Heart right ventricle (tissue), 16 donors: Measurements from ENCODE around the gene HMGN5. TPM values are rescaled to one million over a fixed set of nuclear protein-coding genes. Genes with fewer than 3 reads are reported as not detected.

Source experiments
- ATAC-seq, 8 donors: fragments of 200-7000 bp; cut with Tn5 transposase; one replicate each; pipeline ENCODE4 v1.9.1; 2020; ENCODE audit warnings: mild to moderate bottlenecking in 8 of 8, moderate library complexity in 8 of 8, moderate number of reproducible peaks in 1 of 8
- DNase-seq, 2 donors: peaks; one replicate each; pipeline ENCODE4 v3.0.0-alpha.2; 2020
- H3K27ac ChIP-seq, 10 donors: fragments of 200-600 bp; sonication (generic) in 2 of 10; one replicate each; pipeline versions ENCODE4 v1.5.0 to v1.8.0; 2020 to 2022; ENCODE audit warnings: mild to moderate bottlenecking in 3 of 10
- H3K27me3 ChIP-seq, 7 donors: fragments of 200-600 bp; one replicate each; pipeline ENCODE4 v1.8.0; 2021 to 2022; ENCODE audit warnings: mild to moderate bottlenecking in 2 of 7
- H3K36me3 ChIP-seq, 9 donors: fragments of 200-600 bp; sonication (generic) in 1 of 9; one replicate each; pipeline versions ENCODE4 v1.5.0 to v1.8.0; 2020 to 2022; ENCODE audit warnings: mild to moderate bottlenecking in 2 of 9
- H3K4me1 ChIP-seq, 9 donors: fragments of 200-600 bp; sonication (generic) in 1 of 9; one replicate each; pipeline versions ENCODE4 v1.5.0 to v1.8.0; 2020 to 2022; ENCODE audit warnings: mild to moderate bottlenecking in 4 of 9
- H3K4me3 ChIP-seq, 10 donors: fragments of 200-600 bp; sonication (generic) in 2 of 10; one replicate each; pipeline versions ENCODE4 v1.5.0 to v1.8.0; 2020 to 2022; ENCODE audit warnings: mild to moderate bottlenecking in 7 of 10, moderate library complexity in 2 of 10
- H3K9me3 ChIP-seq, 11 donors: fragments of 200-600 bp in 10 of 11; sonication (generic) in 2 of 11; one replicate each; pipeline versions ENCODE4 v1.5.0 to v1.8.0; 2013 to 2022; ENCODE audit warnings: mild to moderate bottlenecking in 2 of 11, control low read depth in 1 of 11, moderate library complexity in 1 of 11
- WGBS, 2 donors: extraction: QIAGEN DNeasy Blood & Tissue Kit; methylation state at CpG; one replicate each; pipeline ENCODE4 v1.1.7; 2013; ENCODE audit warnings: inconsistent platforms in 1 of 2; 5-methylcytosine and 5-hydroxymethylcytosine counted together
- intact Hi-C, 10 donors: fragments of 100-400 bp; cut with DNase I; formaldehyde crosslinking; loops; one replicate each; pipeline versions ENCODE4 v1.11.1 to v1.14.2; 2022
- polyA plus RNA-seq, 2 donors: library from polyadenylated mRNA; stranded (reverse); fragments of 200-250 nt; gene quantifications; one replicate each; pipeline ENCODE4 v1.2.3, GENCODE V29; 2013
- total RNA-seq, 10 donors: library from RNA; stranded (reverse); fragmentation: NEBNext Ultra II Directional in 3 of 10; extraction: Animal tissue kit (Norgen Biotek cat#: 25700) in 3 of 10; gene quantifications; one replicate each; pipeline versions ENCODE4 v1.2.1 to v1.2.4, GENCODE V29; 2021 to 2023
- TF ChIP-seq, protein P1 (sequence below), 9 donors: fragments of 200-600 bp; sonication (generic) in 2 of 9; IDR thresholded peaks; one replicate each; pipeline versions ENCODE4 v1.5.0 to v1.8.0; 2021 to 2022; ENCODE audit warnings: antibody characterized with exemption in 9 of 9, mild to moderate bottlenecking in 5 of 9, moderate library complexity in 1 of 9
- donor health status: Arrhythmogenic right ventricular cardiomyopathy.
- donor health status: ischemic (EF 13 %, LVEDD 7.1; RV severe dilation, severe dysfunction).
- donor health status: healthy with polysubstance abuse.
- donor health status: DM: no; HTN: yes; CAD: no.
- donor health status: DM: no; HTN: no; CAD: no.
- donor health status: ischemic (EF 25% LVEDD 6.9; RV normal size, moderate dysfunction).
- donor health status: ischemic (EF 25% LVEDD 5.7; RV mildly dilated, moderate dysfunction).
- donor health status: healthy.
- donor health status: DM: yes; HTN: yes; CAD: no.
- donor health status: Ischemic cardiomyopathy.
- donor health status: ischemic (EF 35%, LVEDD 5.7; RV mildly dilated, moderate dysfunction).
- donor health status: nonischemic (EF 11% LVEDD 7.7; RV severe dilation, severe dysfunction).
- donor health status: DM: yes; HTN: yes; CAD: no.
- donor health status: PGD.
- donor health status: ischemic (EF 29% LVEDD 5.4; RV normal size, mild dysfunction).
- donor health status: nonischemic (EF 23%, LVEDD 6.1; RV moderate dilation, normal function).

HMGN5 gene
- total and polyA plus RNA-seq, 12 donors = 0.51 to 9.9 (median 1.9) TPM

DNA sequence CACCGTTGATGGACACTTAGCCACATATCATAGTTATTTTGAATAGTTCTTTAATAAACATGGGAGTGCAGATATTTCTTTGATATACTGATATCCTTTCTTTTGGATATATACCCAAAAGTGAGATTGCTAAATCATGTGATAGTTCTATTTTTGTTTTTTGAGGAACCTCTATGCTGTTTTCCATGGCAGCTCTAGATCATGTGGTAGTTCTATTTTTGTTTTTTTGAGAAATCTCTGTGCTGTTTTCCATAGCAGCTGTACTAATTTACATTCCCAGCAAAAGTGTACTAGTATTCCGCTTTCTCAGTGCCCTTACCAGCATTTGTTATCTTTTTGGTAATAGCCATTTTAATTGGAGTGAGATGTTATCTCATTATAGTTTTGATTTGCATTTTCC is 3.8 kb upstream of the HMGN5 start:
- Histone ChIP-seq H3K4me3 (no peak overlapping the region), H3K27me3 (no peaks in the 10 kb centered on the region), H3K9me3 (no peaks in the 10 kb centered on the region), H3K36me3 (no peaks in the 10 kb centered on the region), H3K27ac (no peak overlapping the region), H3K4me1 (peaks cover 0 to 18% (median 0%) of the 10 kb centered on the region in 9 donors)
- DNase-seq (no peak), ATAC-seq (no peak)
- intact Hi-C loops = no loop called here
- TF ChIP-seq, protein P1, sequence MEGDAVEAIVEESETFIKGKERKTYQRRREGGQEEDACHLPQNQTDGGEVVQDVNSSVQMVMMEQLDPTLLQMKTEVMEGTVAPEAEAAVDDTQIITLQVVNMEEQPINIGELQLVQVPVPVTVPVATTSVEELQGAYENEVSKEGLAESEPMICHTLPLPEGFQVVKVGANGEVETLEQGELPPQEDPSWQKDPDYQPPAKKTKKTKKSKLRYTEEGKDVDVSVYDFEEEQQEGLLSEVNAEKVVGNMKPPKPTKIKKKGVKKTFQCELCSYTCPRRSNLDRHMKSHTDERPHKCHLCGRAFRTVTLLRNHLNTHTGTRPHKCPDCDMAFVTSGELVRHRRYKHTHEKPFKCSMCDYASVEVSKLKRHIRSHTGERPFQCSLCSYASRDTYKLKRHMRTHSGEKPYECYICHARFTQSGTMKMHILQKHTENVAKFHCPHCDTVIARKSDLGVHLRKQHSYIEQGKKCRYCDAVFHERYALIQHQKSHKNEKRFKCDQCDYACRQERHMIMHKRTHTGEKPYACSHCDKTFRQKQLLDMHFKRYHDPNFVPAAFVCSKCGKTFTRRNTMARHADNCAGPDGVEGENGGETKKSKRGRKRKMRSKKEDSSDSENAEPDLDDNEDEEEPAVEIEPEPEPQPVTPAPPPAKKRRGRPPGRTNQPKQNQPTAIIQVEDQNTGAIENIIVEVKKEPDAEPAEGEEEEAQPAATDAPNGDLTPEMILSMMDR (IDR thresholded peaks at IDR 0.05) = no peak
- 90 to 94% methylated on average over 2 of the region's 2 CpGs for WGBS, 2 donors

DNA sequence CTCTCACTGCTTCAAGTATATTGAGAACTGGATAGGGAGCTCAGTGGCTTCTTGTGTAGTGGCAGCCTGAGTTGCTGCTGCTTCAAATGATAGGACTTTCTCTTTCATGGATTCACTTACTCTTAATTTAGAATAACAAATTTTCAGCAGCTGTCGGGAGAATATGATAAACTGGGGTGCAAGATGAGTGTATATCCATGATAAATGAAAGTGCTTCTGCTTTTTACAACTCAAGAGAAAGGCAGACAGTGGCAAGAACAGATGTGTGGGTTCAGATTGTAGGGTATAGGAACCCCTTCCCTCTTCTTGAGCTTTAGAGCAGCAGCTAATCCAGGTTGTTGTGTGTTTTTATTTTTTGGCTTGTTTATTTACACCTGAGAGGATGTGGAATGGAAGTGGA is 1.2 kb upstream of the HMGN5 start:
- Histone ChIP-seq H3K9me3 (no peaks in the 10 kb centered on the region), H3K4me3 (peak overlapping the region in 9 of 10 donors; percentile 21 to 69 (median 63)), H3K27me3 (no peaks in the 10 kb centered on the region), H3K36me3 (no peaks in the 10 kb centered on the region), H3K27ac (peak overlapping the region in 7 of 10 donors; percentile 67 to 90 (median 81)), H3K4me1 (peaks cover 0 to 19% (median 0%) of the 10 kb centered on the region in 9 donors)
- ATAC-seq (peak in 2 of 8 donors; percentile 9 to 14), DNase-seq (no peak)
- intact Hi-C loops = no loop called here
- 3 to 13% methylated on average over 1 of the region's 1 CpG for WGBS, 2 donors
- TF ChIP-seq, protein P1 (IDR thresholded peaks at IDR 0.05) = no peak

DNA sequence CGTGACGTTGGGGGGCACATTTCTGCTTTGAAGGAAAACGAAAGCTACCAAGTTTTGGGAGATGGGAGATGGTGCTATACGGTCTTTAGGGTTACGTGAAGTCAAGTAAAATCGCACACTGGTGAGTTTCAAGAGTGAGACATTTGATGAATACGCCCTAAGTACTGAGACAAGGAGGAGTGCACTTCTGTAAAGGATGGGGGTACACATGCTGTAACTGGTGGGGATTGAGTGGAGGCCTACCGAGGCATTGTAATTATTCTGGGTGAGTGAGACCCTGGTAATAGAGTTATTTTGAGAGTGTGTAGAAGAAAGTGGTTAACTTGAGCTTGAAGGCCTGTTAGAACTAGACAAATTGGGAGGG is 725 bp upstream of the HMGN5 start:
- Histone ChIP-seq H3K27me3 (no peaks in the 10 kb centered on the region), H3K4me3 (peak overlapping the region; percentile 21 to 69 (median 62)), H3K36me3 (no peaks in the 10 kb centered on the region), H3K4me1 (peaks cover 0 to 19% (median 0%) of the 10 kb centered on the region in 9 donors), H3K27ac (peak overlapping the region; percentile 48 to 90 (median 72)), H3K9me3 (no peaks in the 10 kb centered on the region)
- no peak for DNase-seq
- TF ChIP-seq, protein P1 (IDR thresholded peaks at IDR 0.05) = no peak
- WGBS, 2 donors = 1 to 2% methylated on average over 8 of the region's 8 CpGs
- intact Hi-C loops = no loop called here
- ATAC-seq = peak in 5 of 8 donors; percentile 20 to 45 (median 26)

DNA sequence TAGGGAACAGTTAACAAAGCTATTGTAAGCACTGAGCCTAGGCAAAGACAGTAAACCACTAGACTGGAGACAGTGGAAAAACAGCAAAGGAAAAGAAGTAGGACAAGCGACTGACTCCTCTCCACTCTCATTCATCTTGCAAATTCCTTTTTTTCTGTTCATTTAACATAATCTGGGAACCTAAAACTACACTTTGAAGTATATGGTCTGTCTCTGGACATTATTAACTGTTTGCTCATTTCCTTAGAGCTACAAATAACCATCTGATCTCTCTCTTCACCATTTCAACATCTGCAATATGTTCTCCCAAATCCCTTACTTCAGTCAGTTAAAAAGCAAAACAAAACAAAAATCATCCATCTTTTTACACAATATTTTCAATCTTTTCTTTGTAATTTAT is 642 bp downstream of the HMGN5 start:
- 42 to 47% methylated on average over 1 of the region's 1 CpG for WGBS, 2 donors
- intact Hi-C loops = no loop called here
- Histone ChIP-seq H3K4me3 (peak overlapping the region; percentile 21 to 69 (median 62)), H3K9me3 (no peaks in the 10 kb centered on the region), H3K27me3 (no peaks in the 10 kb centered on the region), H3K27ac (peak overlapping the region in 8 of 10 donors; percentile 48 to 90 (median 77)), H3K36me3 (no peaks in the 10 kb centered on the region), H3K4me1 (peaks cover 0 to 16% (median 0%) of the 10 kb centered on the region in 9 donors)
- TF ChIP-seq, protein P1 (IDR thresholded peaks at IDR 0.05) = no peak
- DNase-seq = no peak
- ATAC-seq = no peak
